ENCODE data around the gene ASPM. TPM values are rescaled to one million over a fixed set of nuclear protein-coding genes. Genes with fewer than 3 reads are reported as not detected.

The ASPM gene
- total RNA-seq, 1 donor: 43.6 TPM

GRCh38 chr1:197137322-197137721, 9.1 kb downstream of the ASPM start:
- no peak for DNase-seq (ENCODE audit: low read depth)
- no peak for TF ChIP-seq CTCF (IDR thresholded peaks at IDR 0.05; ENCODE audit: insufficient read depth, low read depth, low read length)
- no peak overlapping the region for H3K4me3 ChIP-seq (ENCODE audit: low read depth, low read length)

GRCh38 chr1:197130677-197131304, 15.7 kb downstream of the ASPM start:
- no peak for TF ChIP-seq CTCF (IDR thresholded peaks at IDR 0.05; ENCODE audit: insufficient read depth, low read depth, low read length)

GRCh38 chr1:197129698-197130097, 16.8 kb downstream of the ASPM start:
- DNase-seq (ENCODE audit: low read depth): no peak
- H3K4me3 ChIP-seq (ENCODE audit: low read depth, low read length): no peak overlapping the region
- TF ChIP-seq CTCF (IDR thresholded peaks at IDR 0.05; ENCODE audit: insufficient read depth, low read depth, low read length): no peak

More at GRCh38 chr1:197130677-197131304, 15.7 kb downstream of the ASPM start:
- H3K4me3 ChIP-seq (ENCODE audit: low read depth, low read length): no peak overlapping the region
- DNase-seq (ENCODE audit: low read depth): no peak

GRCh38 chr1:197127246-197127912, 19.1 kb downstream of the ASPM start:
- DNase-seq (ENCODE audit: low read depth): peak; percentile 56
- no peak for TF ChIP-seq CTCF (IDR thresholded peaks at IDR 0.05; ENCODE audit: insufficient read depth, low read depth, low read length)
- no peak overlapping the region for H3K4me3 ChIP-seq (ENCODE audit: low read depth, low read length)

- H3K4me3 ChIP-seq (ENCODE audit: low read depth, low read length): no peak overlapping the region
- DNase-seq (ENCODE audit: low read depth): no peak
- TF ChIP-seq CTCF (IDR thresholded peaks at IDR 0.05; ENCODE audit: insufficient read depth, low read depth, low read length): no peak
Measured at GRCh38 chr1:197126691-197127090, 19.8 kb downstream of the ASPM start.

GRCh38 chr1:197124376-197124775, 22.1 kb downstream of the ASPM start:
- no peak for TF ChIP-seq CTCF (IDR thresholded peaks at IDR 0.05; ENCODE audit: insufficient read depth, low read depth, low read length)
- DNase-seq (ENCODE audit: low read depth): no peak
- no peak overlapping the region for H3K4me3 ChIP-seq (ENCODE audit: low read depth, low read length)
